ENCODE data around the gene CBR3. TPM values are rescaled to one million over a fixed set of nuclear protein-coding genes. Genes with fewer than 3 reads are reported as not detected.

CBR3 gene
- polyA plus RNA-seq, 1 of the 3 experiments (the other 2 are of a cell fraction): 6.7 TPM

DNA sequence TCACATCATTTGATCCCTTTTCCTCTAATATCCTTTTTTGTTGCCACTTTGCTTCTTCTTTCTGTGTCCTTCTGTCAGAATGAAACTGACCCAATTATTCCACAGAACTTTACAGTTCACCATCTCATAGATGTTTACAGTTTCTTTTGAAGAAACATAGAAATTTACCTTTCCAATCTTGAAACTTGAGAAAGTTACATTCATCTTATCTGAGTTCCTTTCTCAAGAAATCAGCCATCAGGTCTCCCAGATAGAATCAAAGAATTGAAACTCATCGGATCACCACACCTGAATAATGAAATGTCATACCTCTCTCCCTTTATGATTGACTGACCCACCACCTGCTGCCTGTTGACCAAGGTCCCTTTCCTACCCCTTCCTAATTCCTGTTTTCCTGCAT lies 41.4 kb upstream of the CBR3 start:
- ChIA-PET POLR2A (no interaction called here), CTCF (interaction anchor here (1.1 to 3.7 kb wide), 2 partner anchors 19 to 33 kb away, joined by 4 to 14 read pairs; no protein-coding TSS in a partner anchor)
- Histone ChIP-seq H3K4me1 (ENCODE audit: control insufficient read depth in 1 of 2, insufficient read depth in 2 of 2, low read depth in 1 of 2, low read length in 1 of 2) (no peaks in the 10 kb centered on the region), H3K9me3 (no peaks in the 10 kb centered on the region), H3F3A (replicated peaks; ENCODE audit: insufficient read depth) (no peaks in the 10 kb centered on the region), H3K4me2 (no peak overlapping the region), H3K79me2 (ENCODE audit: insufficient read depth) (no peaks in the 10 kb centered on the region), H3K27me3 (ENCODE audit: insufficient read depth) (no peaks in the 10 kb centered on the region), H3K9me2 (no peaks in the 10 kb centered on the region), H2AFZ (ENCODE audit: low read depth) (no peak overlapping the region), H3K27ac (ENCODE audit: low read depth in 2 of 2, low read length in 1 of 2) (no peak overlapping the region), H3K36me3 (replicated peaks in 1 of 2; ENCODE audit: control insufficient read depth in 1 of 2, insufficient read depth in 2 of 2, low read length in 1 of 2) (no peaks in the 10 kb centered on the region), H3K4me3 (ENCODE audit: low read depth in 2 of 2, low read length in 1 of 2) (no peak overlapping the region), H3K9ac (no peak overlapping the region), H4K20me1 (ENCODE audit: insufficient read depth) (no peaks in the 10 kb centered on the region)
- no peak for DNase-seq
- 17% methylated on average over 1 of the region's 1 CpG for WGBS (ENCODE audit: low lambda C conversion rate)
- TF ChIP-seq REST (IDR thresholded peaks at IDR 0.05; ENCODE audit: low read depth, low read length) (no peak), FOXJ3 (CRISPR knock-in tag; IDR thresholded peaks at IDR 0.05) (no peak), RFX5 (IDR thresholded peaks at IDR 0.05; ENCODE audit: low read length) (no peak), ELF1 (IDR thresholded peaks at IDR 0.05) (no peak), GABPA (IDR thresholded peaks at IDR 0.05; ENCODE audit: low read depth) (no peak), NFIC (IDR thresholded peaks at IDR 0.05; ENCODE audit: borderline replicate concordance) (no peak)

DNA sequence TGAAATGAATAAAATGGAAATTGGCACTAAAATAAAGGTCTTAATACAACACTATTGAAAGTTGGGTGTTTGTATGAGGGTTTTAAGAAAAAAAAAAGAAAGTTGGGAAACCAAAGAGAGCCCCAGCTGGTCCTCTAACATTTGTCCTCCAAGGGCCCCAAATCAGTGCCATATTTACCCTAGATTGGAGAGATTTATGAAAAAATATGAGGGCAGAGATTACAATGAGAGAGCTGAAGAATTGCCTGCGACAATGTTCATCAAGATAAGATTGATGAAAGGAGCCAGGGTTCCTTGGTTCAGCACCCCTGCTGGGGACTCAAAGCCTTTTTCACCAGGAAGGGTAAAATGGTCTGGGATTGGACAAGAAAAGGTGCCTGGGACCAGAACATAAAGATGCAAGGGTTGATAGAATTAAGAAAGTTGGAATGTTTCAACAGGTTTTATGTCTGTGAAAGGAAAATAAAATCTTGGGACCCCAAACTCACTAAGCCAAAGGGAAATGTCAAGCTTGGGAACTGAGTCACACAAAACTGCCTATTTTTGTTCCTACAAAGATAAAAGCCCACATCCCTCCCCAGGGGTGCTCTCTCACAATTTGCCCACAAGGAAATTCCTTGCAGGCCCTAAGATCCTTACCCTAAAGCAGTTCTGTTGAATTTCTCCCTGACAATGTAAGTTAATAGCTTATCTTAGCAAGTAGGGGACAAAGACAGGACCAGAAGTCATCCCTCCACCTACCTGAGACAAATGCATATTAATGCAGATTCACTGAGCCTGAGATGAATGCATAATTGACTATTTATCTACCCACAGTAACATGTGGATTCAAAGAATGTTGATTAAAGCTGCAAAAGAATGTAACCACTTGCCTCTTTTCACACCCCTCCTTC lies 38.2 kb upstream of the CBR3 start:
- Histone ChIP-seq H3K27me3 (ENCODE audit: insufficient read depth) (no peaks in the 10 kb centered on the region), H3K4me3 (ENCODE audit: low read depth in 2 of 2, low read length in 1 of 2) (no peak overlapping the region), H3K9ac (no peak overlapping the region), H3K9me2 (no peaks in the 10 kb centered on the region), H3K4me1 (ENCODE audit: control insufficient read depth in 1 of 2, insufficient read depth in 2 of 2, low read depth in 1 of 2, low read length in 1 of 2) (no peaks in the 10 kb centered on the region), H4K20me1 (ENCODE audit: insufficient read depth) (no peaks in the 10 kb centered on the region), H3K27ac (ENCODE audit: low read depth in 2 of 2, low read length in 1 of 2) (no peak overlapping the region), H2AFZ (ENCODE audit: low read depth) (no peak overlapping the region), H3K9me3 (no peaks in the 10 kb centered on the region), H3K4me2 (no peak overlapping the region), H3F3A (replicated peaks; ENCODE audit: insufficient read depth) (no peaks in the 10 kb centered on the region), H3K79me2 (ENCODE audit: insufficient read depth) (no peaks in the 10 kb centered on the region), H3K36me3 (replicated peaks in 1 of 2; ENCODE audit: control insufficient read depth in 1 of 2, insufficient read depth in 2 of 2, low read length in 1 of 2) (no peaks in the 10 kb centered on the region)
- TF ChIP-seq TEAD4 (IDR thresholded peaks at IDR 0.05; ENCODE audit: borderline replicate concordance, insufficient read depth): no peak
- no peak for TF ChIP-seq TAF1 (IDR thresholded peaks at IDR 0.05; ENCODE audit: borderline replicate concordance, low read depth, low read length)
- TF ChIP-seq SIN3A (IDR thresholded peaks at IDR 0.05; ENCODE audit: borderline replicate concordance, low read depth, low read length): no peak
- TF ChIP-seq YY1 (IDR thresholded peaks at IDR 0.05; ENCODE audit: low read depth): no peak
- TF ChIP-seq REST (IDR thresholded peaks at IDR 0.05; ENCODE audit: low read depth, low read length): no peak
- no peak for TF ChIP-seq ELF1 (IDR thresholded peaks at IDR 0.05)
- TF ChIP-seq NRF1 (IDR thresholded peaks at IDR 0.05; ENCODE audit: low read depth, low read length): no peak
- TF ChIP-seq CTCF (IDR thresholded peaks at IDR 0.05): no peak
- TF ChIP-seq FOXJ3 (CRISPR knock-in tag; IDR thresholded peaks at IDR 0.05): no peak
- no peak for TF ChIP-seq POLR2AphosphoS5 (IDR thresholded peaks at IDR 0.05; ENCODE audit: low read depth, low read length)
- TF ChIP-seq TCF12 (IDR thresholded peaks at IDR 0.05): no peak
- TF ChIP-seq RAD21 (IDR thresholded peaks at IDR 0.05; ENCODE audit: low read length): no peak
- POLR2A ChIA-PET: no interaction called here
- no peak for DNase-seq
- 13% methylated on average over 1 of the region's 1 CpG for WGBS (ENCODE audit: low lambda C conversion rate)
- CTCF ChIA-PET: interaction anchor here (0.8 to 3.7 kb wide), 3 partner anchors 16 to 31 kb away, joined by 3 to 14 read pairs (median 3); no protein-coding TSS in a partner anchor

Measured in SK-N-SH (cell line).